Effector memory CD4-positive, alpha-beta T cell (primary cell): ENCODE measurements around the gene KLHL40.

Experiments
- DNase-seq, 3 donors: peaks; one replicate each; pipeline ENCODE4 v3.0.0-alpha.2; 2020
- H3K27ac ChIP-seq: 2 replicates; pipeline ENCODE4 v1.7.0; 2013; ENCODE audit warnings: mild to moderate bottlenecking, low read length, moderate library complexity; ENCODE audit not compliant: insufficient read depth, poor library complexity, severe bottlenecking
- H3K27me3 ChIP-seq: replicated peaks from 2 replicates; pipeline ENCODE4 v1.7.0; 2013; ENCODE audit warnings: mild to moderate bottlenecking, low read length; ENCODE audit not compliant: insufficient read depth, control insufficient read depth, poor library complexity, severe bottlenecking
- H3K36me3 ChIP-seq: 2 replicates; pipeline ENCODE4 v1.7.0; 2013; ENCODE audit warnings: mild to moderate bottlenecking, low read length, moderate library complexity; ENCODE audit not compliant: control insufficient read depth, insufficient read depth
- H3K4me1 ChIP-seq: 2 replicates; pipeline ENCODE4 v1.7.0; 2013; ENCODE audit warnings: low read length, mild to moderate bottlenecking; ENCODE audit not compliant: control insufficient read depth, insufficient read depth, poor library complexity, severe bottlenecking
- H3K4me3 ChIP-seq: 2 replicates; pipeline ENCODE4 v1.7.0; 2013; ENCODE audit warnings: low read length, low read depth, mild to moderate bottlenecking; ENCODE audit not compliant: insufficient read depth, poor library complexity, severe bottlenecking
- H3K9me3 ChIP-seq: 2 replicates; pipeline ENCODE4 v1.7.0; 2013; ENCODE audit warnings: mild to moderate bottlenecking, low read length, moderate library complexity; ENCODE audit not compliant: control insufficient read depth

The KLHL40 gene

GRCh38 chr3:42662813-42663535, 22.4 kb upstream of the KLHL40 start:
- Histone ChIP-seq H3K27me3 (no peaks in the 10 kb centered on the region), H3K36me3 (no peaks in the 10 kb centered on the region), H3K4me3 (no peak overlapping the region), H3K27ac (no peak overlapping the region), H3K9me3 (no peaks in the 10 kb centered on the region), H3K4me1 (no peaks in the 10 kb centered on the region)
- DNase-seq: no peak

- Histone ChIP-seq H3K36me3 (no peaks in the 10 kb centered on the region), H3K4me3 (no peak overlapping the region), H3K4me1 (no peaks in the 10 kb centered on the region), H3K27ac (no peak overlapping the region), H3K27me3 (no peaks in the 10 kb centered on the region), H3K9me3 (no peaks in the 10 kb centered on the region)
- DNase-seq: no peak
These were observed 21.5 kb upstream of the KLHL40 start for GRCh38 chr3:42663581-42664437.

- no peak overlapping the region for H3K4me3 ChIP-seq
- no peaks in the 10 kb centered on the region for H3K36me3 ChIP-seq
- H3K27me3 ChIP-seq: no peaks in the 10 kb centered on the region
- no peaks in the 10 kb centered on the region for H3K9me3 ChIP-seq
- H3K27ac ChIP-seq: no peak overlapping the region
- no peak for DNase-seq
- H3K4me1 ChIP-seq: no peaks in the 10 kb centered on the region
These were observed 20.9 kb upstream of the KLHL40 start for GRCh38 chr3:42664438-42664803.

GRCh38 chr3:42665050-42665878, 20.1 kb upstream of the KLHL40 start:
- Histone ChIP-seq H3K9me3 (no peaks in the 10 kb centered on the region), H3K27ac (no peak overlapping the region), H3K4me1 (no peaks in the 10 kb centered on the region), H3K27me3 (no peaks in the 10 kb centered on the region), H3K4me3 (no peak overlapping the region), H3K36me3 (no peaks in the 10 kb centered on the region)
- DNase-seq: no peak

GRCh38 chr3:42666022-42666421, 19.3 kb upstream of the KLHL40 start:
- Histone ChIP-seq H3K27me3 (no peaks in the 10 kb centered on the region), H3K36me3 (no peaks in the 10 kb centered on the region), H3K9me3 (no peaks in the 10 kb centered on the region), H3K4me1 (no peaks in the 10 kb centered on the region), H3K4me3 (no peak overlapping the region), H3K27ac (no peak overlapping the region)
- DNase-seq: no peak

GRCh38 chr3:42666577-42666998, 18.7 kb upstream of the KLHL40 start:
- Histone ChIP-seq H3K27ac (no peak overlapping the region), H3K36me3 (no peaks in the 10 kb centered on the region), H3K4me1 (no peaks in the 10 kb centered on the region), H3K9me3 (no peaks in the 10 kb centered on the region), H3K4me3 (no peak overlapping the region), H3K27me3 (no peaks in the 10 kb centered on the region)
- no peak for DNase-seq

GRCh38 chr3:42667096-42667522, 18.2 kb upstream of the KLHL40 start:
- Histone ChIP-seq H3K36me3 (no peaks in the 10 kb centered on the region), H3K27me3 (no peaks in the 10 kb centered on the region), H3K9me3 (no peaks in the 10 kb centered on the region), H3K4me1 (no peaks in the 10 kb centered on the region), H3K27ac (no peak overlapping the region), H3K4me3 (no peak overlapping the region)
- DNase-seq: no peak

GRCh38 chr3:42667523-42668412, 17.6 kb upstream of the KLHL40 start:
- Histone ChIP-seq H3K27ac (no peak overlapping the region), H3K4me3 (no peak overlapping the region), H3K4me1 (no peaks in the 10 kb centered on the region), H3K9me3 (no peaks in the 10 kb centered on the region), H3K27me3 (no peaks in the 10 kb centered on the region), H3K36me3 (no peaks in the 10 kb centered on the region)
- no peak for DNase-seq

- no peak overlapping the region for H3K4me3 ChIP-seq
- H3K36me3 ChIP-seq: no peaks in the 10 kb centered on the region
- no peak overlapping the region for H3K27ac ChIP-seq
- DNase-seq: no peak
- no peaks in the 10 kb centered on the region for H3K9me3 ChIP-seq
- no peaks in the 10 kb centered on the region for H3K4me1 ChIP-seq
- no peaks in the 10 kb centered on the region for H3K27me3 ChIP-seq
These were observed 16.9 kb upstream of the KLHL40 start for GRCh38 chr3:42668413-42668760.
